Progenitor cell of endocrine pancreas (in vitro differentiated cells): ENCODE data around the gene PC. TPM values are rescaled to one million over a fixed set of nuclear protein-coding genes. Genes with fewer than 3 reads are reported as not detected.

Experiments used
- DNase-seq: peaks from one replicate; pipeline ENCODE4 v3.0.0; 2021; ENCODE audit warnings: low spot score; ENCODE audit not compliant: unreplicated experiment
- H3K27ac Mint-ChIP-seq: 2 replicates; pipeline ENCODE4 v1.8.0; 2021; ENCODE audit warnings: mild to moderate bottlenecking, moderate library complexity, mixed read lengths
- H3K27me3 Mint-ChIP-seq: 2 replicates; pipeline ENCODE4 v1.8.0; 2021; ENCODE audit warnings: mixed read lengths
- H3K36me3 Mint-ChIP-seq: 2 replicates; pipeline ENCODE4 v1.8.0; 2022; ENCODE audit warnings: mixed read lengths; ENCODE audit not compliant: insufficient read depth
- H3K4me1 Mint-ChIP-seq: 2 replicates; pipeline ENCODE4 v1.8.0; 2021; ENCODE audit warnings: low read depth, mixed read lengths
- H3K4me3 Mint-ChIP-seq: 2 replicates; pipeline ENCODE4 v1.8.0; 2021; ENCODE audit warnings: low read depth, mild to moderate bottlenecking, moderate library complexity, mixed read lengths
- H3K9me3 Mint-ChIP-seq: 2 replicates; pipeline ENCODE4 v1.8.0; 2021; ENCODE audit warnings: low read depth, mixed read lengths
- total RNA-seq: library from RNA; stranded (reverse); gene quantifications from 2 replicates; pipeline ENCODE4 v1.2.1, GENCODE V29; 2021
- TF ChIP-seq, protein P1 (sequence below): fragments of 200-600 bp; sonication (generic); IDR thresholded peaks from one replicate; pipeline ENCODE4 v1.5.0; 2021; ENCODE audit warnings: antibody characterized with exemption, mild to moderate bottlenecking; ENCODE audit not compliant: unreplicated experiment

The PC gene
- total RNA-seq, 1 donor from 2014 or later: 25.0 TPM

- TF ChIP-seq, protein P1, sequence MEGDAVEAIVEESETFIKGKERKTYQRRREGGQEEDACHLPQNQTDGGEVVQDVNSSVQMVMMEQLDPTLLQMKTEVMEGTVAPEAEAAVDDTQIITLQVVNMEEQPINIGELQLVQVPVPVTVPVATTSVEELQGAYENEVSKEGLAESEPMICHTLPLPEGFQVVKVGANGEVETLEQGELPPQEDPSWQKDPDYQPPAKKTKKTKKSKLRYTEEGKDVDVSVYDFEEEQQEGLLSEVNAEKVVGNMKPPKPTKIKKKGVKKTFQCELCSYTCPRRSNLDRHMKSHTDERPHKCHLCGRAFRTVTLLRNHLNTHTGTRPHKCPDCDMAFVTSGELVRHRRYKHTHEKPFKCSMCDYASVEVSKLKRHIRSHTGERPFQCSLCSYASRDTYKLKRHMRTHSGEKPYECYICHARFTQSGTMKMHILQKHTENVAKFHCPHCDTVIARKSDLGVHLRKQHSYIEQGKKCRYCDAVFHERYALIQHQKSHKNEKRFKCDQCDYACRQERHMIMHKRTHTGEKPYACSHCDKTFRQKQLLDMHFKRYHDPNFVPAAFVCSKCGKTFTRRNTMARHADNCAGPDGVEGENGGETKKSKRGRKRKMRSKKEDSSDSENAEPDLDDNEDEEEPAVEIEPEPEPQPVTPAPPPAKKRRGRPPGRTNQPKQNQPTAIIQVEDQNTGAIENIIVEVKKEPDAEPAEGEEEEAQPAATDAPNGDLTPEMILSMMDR: no peak
- no peaks in the 10 kb centered on the region for H3K4me1 Mint-ChIP-seq
- H3K36me3 Mint-ChIP-seq: no peaks in the 10 kb centered on the region
- DNase-seq: no peak
- no peak overlapping the region for H3K27ac Mint-ChIP-seq
- no peaks in the 10 kb centered on the region for H3K9me3 Mint-ChIP-seq
- no peak overlapping the region for H3K4me3 Mint-ChIP-seq
- no peaks in the 10 kb centered on the region for H3K27me3 Mint-ChIP-seq
Measured at GRCh38 chr11:66934950-66935779, 23.0 kb downstream of the PC start.

GRCh38 chr11:66933531-66933930 is 24.7 kb downstream of the PC start:
- Mint-ChIP-seq H3K4me3 (no peak overlapping the region), H3K9me3 (no peaks in the 10 kb centered on the region), H3K27ac (no peak overlapping the region), H3K27me3 (no peaks in the 10 kb centered on the region), H3K36me3 (no peaks in the 10 kb centered on the region), H3K4me1 (no peaks in the 10 kb centered on the region)
- no peak for DNase-seq
- TF ChIP-seq, protein P1: no peak

DNA sequence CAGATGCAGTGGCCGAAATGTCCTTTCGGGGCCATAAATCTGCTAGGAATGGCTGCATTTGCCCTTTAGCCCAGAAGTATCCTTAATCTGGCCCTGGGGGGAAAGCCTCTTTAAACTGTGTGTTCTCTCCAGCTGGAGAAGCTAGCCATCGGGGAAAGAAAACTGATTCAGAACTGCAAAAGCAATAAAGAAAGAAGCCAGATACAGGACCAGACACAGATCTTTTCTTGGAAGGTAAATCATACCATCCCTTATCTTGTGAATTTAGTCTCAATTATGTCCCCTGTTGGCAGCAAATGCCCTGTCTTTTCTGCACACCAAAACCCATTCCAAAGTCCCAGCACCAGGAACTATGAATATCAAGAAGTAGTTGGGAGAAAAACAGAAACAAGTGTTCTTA is 25.6 kb downstream of the PC start:
- Mint-ChIP-seq H3K36me3 (no peaks in the 10 kb centered on the region), H3K27ac (no peak overlapping the region), H3K9me3 (no peaks in the 10 kb centered on the region), H3K4me3 (no peak overlapping the region), H3K27me3 (no peaks in the 10 kb centered on the region), H3K4me1 (no peaks in the 10 kb centered on the region)
- no peak for DNase-seq
- TF ChIP-seq, protein P1: no peak

DNA sequence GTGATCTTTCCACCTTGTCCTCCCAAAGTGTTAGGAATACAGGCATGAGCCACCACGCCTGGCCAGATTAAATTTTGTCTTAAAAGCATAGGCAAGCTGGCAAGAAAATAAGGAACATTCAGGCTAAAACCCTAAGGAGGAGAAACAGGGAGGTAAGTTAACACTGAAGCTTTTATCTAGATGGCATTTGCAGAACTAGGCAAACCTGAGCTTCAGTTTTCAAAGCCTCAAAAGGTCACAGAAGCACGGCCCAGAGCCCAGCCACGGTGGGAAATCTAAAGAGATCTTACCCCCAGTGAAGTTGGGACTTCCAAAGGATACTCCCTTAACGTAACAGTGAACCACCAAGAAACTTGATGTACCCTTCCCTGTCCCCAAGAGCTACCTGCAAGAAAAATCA is 28.4 kb downstream of the PC start:
- peaks cover 2% of the 10 kb centered on the region for H3K36me3 Mint-ChIP-seq
- DNase-seq: no peak
- no peaks in the 10 kb centered on the region for H3K4me1 Mint-ChIP-seq
- TF ChIP-seq, protein P1: no peak
- H3K9me3 Mint-ChIP-seq: peaks cover 4% of the 10 kb centered on the region
- H3K27me3 Mint-ChIP-seq: no peaks in the 10 kb centered on the region
- no peak overlapping the region for H3K4me3 Mint-ChIP-seq
- H3K27ac Mint-ChIP-seq: no peak overlapping the region

- DNase-seq: no peak
- no peak overlapping the region for H3K27ac Mint-ChIP-seq
- H3K4me3 Mint-ChIP-seq: no peak overlapping the region
- H3K36me3 Mint-ChIP-seq: peaks cover 3% of the 10 kb centered on the region
- peaks cover 6% of the 10 kb centered on the region for H3K9me3 Mint-ChIP-seq
- TF ChIP-seq, protein P1: no peak
- H3K4me1 Mint-ChIP-seq: no peaks in the 10 kb centered on the region
- no peaks in the 10 kb centered on the region for H3K27me3 Mint-ChIP-seq
Measured at GRCh38 chr11:66924272-66924671, 33.9 kb downstream of the PC start.
